Tibial nerve (tissue), 4 donors: ENCODE measurements around the gene ATRX.

ENCODE experiments used
- CTCF ChIP-seq, 5 experiments: fragments of 200-600 bp in 3 of 5; fragments of 450-650 bp in 2 of 5; sonication (generic) in 3 of 5; IDR thresholded peaks; one replicate each; pipeline ENCODE4 v1.5.1; 2016 to 2019; ENCODE audit warnings: antibody characterized with exemption in 5 of 5, mild to moderate bottlenecking in 3 of 5, moderate library complexity in 2 of 5
- EP300 ChIP-seq, 2 donors: sonication (generic); formaldehyde crosslinking; IDR thresholded peaks; one replicate each; pipeline ENCODE4 v1.6.1; 2017; ENCODE audit warnings: antibody characterized with exemption in 2 of 2, mild to moderate bottlenecking in 1 of 2
- POLR2A ChIP-seq, 2 donors: fragments of 450-650 bp; IDR thresholded peaks; one replicate each; pipeline ENCODE4 v1.6.1; 2017; ENCODE audit warnings: antibody characterized with exemption in 2 of 2, mild to moderate bottlenecking in 2 of 2, moderate library complexity in 2 of 2

- TF ChIP-seq CTCF (IDR thresholded peaks at IDR 0.05) (no peak), EP300 (IDR thresholded peaks at IDR 0.05) (no peak), POLR2A (IDR thresholded peaks at IDR 0.05) (no peak)
Measured at GRCh38 chrX:77704881-77705280, 81.1 kb downstream of the ATRX start.
